KOPT-K1 (cell line): Measurements from ENCODE around the gene MT2A.
A peak's percentile ranks its signal among the peaks of the same experiment; 100 is the strongest.
"Not testable (repeated sequence)": the region's sequence is repeated elsewhere in the genome, so short reads cannot be mapped to it uniquely, and the experiment has no call there.

Experiments used
- H3K27ac ChIP-seq: fragments of 200-600 bp; sonication (generic); 2 replicates; pipeline ENCODE4 v1.5.1; 2016; ENCODE audit warnings: antibody characterized with exemption, mild to moderate bottlenecking, low read depth, low read length; ENCODE audit not compliant: poor library complexity, severe bottlenecking
- H3K36me3 ChIP-seq: fragments of 200-600 bp; sonication (generic); 2 replicates; pipeline ENCODE4 v1.5.1; 2017; ENCODE audit warnings: antibody characterized with exemption, mild to moderate bottlenecking, low read length, moderate library complexity; ENCODE audit not compliant: insufficient read depth
- H3K9me3 ChIP-seq: fragments of 200-600 bp; sonication (generic); 2 replicates; pipeline ENCODE4 v1.5.1; 2017; ENCODE audit warnings: antibody characterized with exemption, low read length, mild to moderate bottlenecking; ENCODE audit not compliant: insufficient read depth, poor library complexity, severe bottlenecking

The MT2A gene

DNA sequence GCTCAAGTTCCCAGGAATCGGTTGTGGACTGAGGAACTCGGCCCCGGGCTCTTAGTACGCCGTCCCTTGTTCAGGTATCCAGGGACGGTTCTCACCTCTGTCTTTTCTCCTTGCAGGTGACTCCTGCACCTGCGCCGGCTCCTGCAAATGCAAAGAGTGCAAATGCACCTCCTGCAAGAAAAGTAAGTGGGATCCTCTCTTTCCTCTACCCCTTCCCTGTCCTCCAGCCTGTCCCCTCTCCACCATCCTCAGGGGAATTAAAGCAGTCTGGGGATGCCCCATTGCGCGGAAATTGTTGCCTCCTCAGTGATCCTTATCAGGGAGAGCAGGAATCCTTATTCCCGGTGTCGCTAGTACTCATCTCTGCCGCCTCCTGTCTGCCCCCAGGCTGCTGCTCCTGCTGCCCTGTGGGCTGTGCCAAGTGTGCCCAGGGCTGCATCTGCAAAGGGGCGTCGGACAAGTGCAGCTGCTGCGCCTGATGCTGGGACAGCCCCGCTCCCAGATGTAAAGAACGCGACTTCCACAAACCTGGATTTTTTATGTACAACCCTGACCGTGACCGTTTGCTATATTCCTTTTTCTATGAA, 585 bp downstream of the MT2A start:
- H3K27ac ChIP-seq, result peak overlapping the region; percentile 59
- H3K9me3 ChIP-seq, result no peaks in the 10 kb centered on the region
- no peaks in the 10 kb centered on the region for H3K36me3 ChIP-seq

DNA sequence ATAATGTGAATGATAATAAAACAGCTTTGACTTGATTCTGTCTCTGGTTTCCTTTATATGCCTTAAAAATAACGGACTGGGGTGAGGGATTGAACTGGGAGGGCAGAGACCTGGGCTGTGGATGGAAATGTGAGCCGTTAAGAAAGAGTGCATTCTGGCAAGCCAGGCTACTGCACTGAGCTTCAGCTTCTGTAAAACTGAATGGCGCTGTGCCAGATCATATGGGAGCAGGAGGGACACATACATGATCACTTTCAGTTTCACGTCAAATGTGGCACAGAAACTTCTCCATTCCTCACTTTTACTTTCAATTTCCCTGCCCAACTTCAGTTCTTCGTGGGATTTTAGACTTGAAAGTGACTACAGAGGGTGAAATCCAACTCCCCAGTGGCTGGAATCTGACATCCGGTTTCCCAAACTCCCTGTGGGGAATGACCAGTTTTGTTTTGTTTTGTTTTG, 1.1 kb downstream of the MT2A start:
- H3K36me3 ChIP-seq, result no peaks in the 10 kb centered on the region
- H3K27ac ChIP-seq, result peak overlapping the region; percentile 59
- no peaks in the 10 kb centered on the region for H3K9me3 ChIP-seq

DNA sequence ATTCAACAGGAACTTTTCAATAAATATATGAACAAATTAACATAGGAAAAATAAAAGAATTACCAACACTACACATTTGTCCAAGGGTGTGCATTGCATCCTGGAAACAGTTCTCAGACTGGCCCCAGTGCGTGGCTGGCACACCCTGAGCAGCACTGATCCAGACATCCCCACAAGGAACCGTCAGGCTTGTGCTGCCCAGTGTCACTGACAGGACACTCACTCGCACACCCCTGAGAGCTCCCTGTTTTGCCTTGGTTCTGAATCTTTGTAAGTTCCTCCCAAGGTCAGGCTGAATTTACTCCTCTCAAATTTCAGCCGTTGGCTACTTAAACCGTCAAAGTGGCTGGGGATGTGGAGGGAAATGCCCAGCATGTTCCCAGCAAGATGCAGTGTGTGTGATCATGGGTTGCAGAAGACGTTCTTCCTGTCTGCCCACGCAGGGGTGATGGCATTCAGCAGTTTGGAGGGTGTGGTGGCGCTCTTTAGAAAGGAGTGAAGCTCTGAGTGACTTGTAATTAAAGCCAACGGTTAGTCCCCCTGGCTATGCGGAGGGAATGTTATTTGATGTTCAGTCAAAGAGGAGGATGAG, 1.7 kb downstream of the MT2A start:
- Histone ChIP-seq H3K36me3 (no peaks in the 10 kb centered on the region), H3K27ac (peak overlapping the region; percentile 59)

DNA sequence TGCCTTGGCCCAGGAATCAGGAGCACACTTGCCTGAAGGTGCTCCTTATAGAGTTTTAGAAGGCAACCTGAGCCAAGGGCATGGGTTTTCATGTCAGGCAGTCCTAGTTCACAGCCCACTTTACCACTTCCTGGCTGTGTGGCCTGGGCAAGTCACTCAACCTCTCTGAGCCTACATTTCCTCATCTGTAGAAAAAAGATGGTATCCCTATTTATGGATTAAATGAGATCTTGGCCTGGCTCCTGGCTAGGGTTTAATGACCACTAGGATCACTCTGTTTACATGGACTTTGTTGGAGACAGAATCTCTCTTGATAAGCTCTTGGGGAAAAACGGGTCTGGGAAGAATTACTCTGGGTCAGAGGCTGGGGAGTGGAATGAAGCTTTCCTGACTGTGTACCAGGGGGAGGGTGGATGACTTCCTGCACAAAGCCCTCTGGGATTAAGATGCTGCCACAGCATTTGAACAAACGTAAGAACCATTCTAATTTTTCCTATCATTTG, 2.3 kb downstream of the MT2A start:
- H3K36me3 ChIP-seq, result no peaks in the 10 kb centered on the region
- H3K27ac ChIP-seq, result peak overlapping the region; percentile 59
- no peaks in the 10 kb centered on the region for H3K9me3 ChIP-seq

More for the DNA sequence above, 1.7 kb downstream of the MT2A start:
- H3K9me3 ChIP-seq, result no peaks in the 10 kb centered on the region

DNA sequence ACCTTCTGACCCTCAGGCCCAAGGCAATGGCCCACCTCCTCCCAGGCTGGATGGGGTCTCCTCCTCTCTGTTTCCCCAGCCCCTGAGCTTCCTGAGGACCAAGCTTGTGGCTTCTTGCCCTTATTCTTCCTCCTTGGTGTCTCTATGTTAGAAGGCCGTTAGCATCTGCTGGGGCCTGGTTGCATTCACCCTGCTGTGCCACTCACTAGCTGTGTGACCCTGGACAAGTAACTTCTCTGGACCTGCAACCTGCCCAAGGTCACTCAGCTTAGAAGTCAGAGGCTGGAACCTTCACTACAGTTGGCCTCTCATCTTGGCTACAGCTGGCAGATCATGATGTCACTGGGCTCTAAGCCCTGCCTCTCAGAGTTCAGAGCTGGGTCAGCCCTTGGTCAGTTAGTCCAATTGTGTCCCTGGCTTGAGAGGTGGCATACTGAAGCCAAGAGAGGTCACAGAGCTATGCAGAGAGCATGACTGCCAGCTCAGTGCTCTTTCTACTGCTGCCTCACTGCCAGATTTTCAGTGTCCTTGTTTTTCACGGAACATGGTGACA, 3.0 kb downstream of the MT2A start:
- Histone ChIP-seq H3K9me3 (no peaks in the 10 kb centered on the region), H3K36me3 (no peaks in the 10 kb centered on the region), H3K27ac (no peak overlapping the region)

DNA sequence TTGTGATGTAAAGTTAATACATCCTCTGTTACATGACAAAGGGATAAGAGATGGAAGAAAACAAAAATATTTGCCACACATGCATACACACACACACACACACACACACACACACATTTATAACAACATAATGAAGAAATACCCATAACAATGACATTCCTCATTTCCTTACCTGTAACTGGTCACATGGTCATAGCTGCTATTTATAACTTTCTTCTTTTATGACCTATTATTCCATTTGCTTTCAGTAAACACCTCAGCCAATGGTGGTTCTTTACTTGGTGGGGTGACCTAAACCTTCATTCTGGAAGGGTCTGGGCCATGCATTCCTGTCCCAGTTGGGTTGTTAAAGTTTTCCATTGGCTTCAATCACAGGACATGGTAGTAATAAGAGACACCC, 5.3 kb downstream of the MT2A start:
- H3K36me3 ChIP-seq, result no peaks in the 10 kb centered on the region
- H3K9me3 ChIP-seq, result no peaks in the 10 kb centered on the region
- no peak overlapping the region for H3K27ac ChIP-seq

DNA sequence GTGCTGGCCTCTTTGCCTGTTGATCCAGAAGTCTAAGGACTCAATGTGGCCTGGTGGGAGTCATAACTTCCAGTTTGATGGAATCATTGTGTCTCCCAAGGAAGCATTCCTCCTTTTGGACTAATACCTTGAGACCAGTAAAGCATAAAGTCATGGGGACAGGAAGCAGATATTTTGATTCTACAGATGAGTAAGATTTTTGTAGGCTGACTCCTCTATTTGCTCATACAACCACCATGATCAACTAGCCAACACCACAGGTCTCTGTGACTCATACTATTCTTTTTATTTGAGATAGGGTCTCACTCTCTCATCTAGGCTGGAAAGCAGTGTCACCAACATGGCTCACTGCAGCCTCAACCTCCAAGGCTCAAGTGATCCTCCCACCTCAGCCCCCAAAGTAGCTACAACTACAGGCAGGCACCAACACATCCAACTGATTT, 6.2 kb downstream of the MT2A start:
- H3K9me3 ChIP-seq, result no peaks in the 10 kb centered on the region
- H3K36me3 ChIP-seq, result no peaks in the 10 kb centered on the region
- H3K27ac ChIP-seq, result no peak overlapping the region

DNA sequence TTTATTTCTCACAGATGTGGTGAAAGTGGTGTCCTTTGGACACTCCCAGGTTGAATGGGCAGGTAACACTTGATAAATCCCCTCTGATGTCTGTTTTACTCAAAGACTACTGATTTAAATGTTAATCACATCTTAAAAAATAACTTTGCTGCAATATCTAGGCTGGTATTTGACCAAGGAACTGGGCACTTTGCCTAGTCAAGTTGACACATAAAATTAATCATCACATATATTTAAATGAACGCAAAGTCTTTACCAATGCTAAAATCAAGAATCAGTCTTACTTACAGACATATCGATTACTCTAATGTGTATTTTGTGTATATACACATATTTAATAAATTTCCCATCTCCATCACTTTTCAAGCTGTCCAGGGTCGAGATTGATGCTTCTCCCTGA, 7.0 kb downstream of the MT2A start:
- Histone ChIP-seq H3K36me3 (no peaks in the 10 kb centered on the region), H3K9me3 (no peaks in the 10 kb centered on the region), H3K27ac (no peak overlapping the region)

DNA sequence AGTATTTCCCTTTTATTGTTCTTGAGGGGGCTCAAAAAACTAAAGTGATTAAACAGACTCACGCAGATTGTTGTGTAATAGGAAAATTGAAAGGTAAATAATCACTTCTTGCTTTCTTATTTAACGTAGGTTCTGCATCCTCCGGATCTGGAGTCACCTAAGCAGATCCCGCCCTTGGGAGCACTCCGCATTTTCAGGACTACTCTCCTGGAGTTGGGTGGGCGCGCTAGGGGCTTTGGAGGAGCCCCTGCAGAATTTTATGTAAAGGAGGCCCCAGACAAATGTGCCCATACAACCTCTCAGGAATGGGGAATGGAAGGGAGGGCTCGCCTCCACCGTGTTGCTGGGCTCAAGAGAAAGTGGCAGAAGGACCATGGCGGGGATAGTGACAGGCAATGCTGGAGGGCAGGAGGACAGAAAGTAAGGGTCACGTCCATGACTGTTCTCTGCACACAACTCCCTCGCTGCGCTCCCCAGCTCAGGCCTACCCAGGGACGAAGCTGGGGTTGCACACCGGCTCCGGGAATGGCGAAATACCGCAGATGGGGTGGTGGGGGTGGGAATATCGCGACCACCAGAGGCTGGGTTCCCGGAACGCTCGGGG, 8.3 kb downstream of the MT2A start:
- H3K27ac ChIP-seq, result no peak overlapping the region
- no peaks in the 10 kb centered on the region for H3K9me3 ChIP-seq
- H3K36me3 ChIP-seq, result no peaks in the 10 kb centered on the region

DNA sequence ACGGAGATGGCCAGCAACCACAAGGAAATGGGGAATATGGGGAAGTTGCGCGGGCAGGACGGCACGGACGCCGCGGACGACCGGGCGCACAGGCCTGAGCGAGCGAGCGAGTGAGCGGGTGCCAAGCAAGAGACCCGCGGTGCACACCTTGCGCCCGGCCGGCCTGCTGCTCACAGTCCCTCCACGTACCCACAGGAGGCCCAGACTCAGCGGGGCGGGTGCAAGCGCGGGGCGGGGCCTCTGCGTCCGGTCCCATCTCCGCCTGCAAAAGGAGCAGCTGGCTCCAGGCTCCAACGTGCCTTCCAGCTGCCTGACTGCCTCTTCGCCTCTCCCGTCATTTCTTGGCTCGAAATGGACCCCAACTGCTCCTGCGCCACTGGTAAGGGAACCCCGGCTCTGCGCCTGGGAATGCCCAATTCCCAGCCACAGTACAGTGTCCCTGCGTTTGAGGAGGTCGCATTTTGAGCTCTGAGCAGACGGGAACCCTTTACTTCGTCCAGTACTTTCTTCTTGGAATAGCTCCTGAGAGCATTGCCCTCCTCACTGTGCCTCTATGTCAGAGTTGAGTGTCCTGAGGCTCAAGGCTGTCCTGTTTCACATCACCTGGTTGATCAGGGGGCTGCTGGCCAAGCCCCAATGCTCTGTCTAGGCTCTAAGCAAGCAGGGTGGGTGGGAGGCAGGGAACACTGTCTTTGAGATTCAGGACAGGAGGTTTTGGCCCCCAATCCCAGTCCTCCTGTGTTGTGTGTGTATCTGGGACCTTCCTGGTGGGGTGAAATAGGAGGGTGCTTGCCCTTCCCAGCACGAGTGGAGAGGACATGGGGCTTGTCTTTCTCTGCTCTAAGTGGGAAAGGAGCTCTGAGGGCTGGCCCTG, 9.1 kb downstream of the MT2A start:
- Histone ChIP-seq H3K27ac (no peak overlapping the region), H3K9me3 (no peaks in the 10 kb centered on the region), H3K36me3 (no peaks in the 10 kb centered on the region)

DNA sequence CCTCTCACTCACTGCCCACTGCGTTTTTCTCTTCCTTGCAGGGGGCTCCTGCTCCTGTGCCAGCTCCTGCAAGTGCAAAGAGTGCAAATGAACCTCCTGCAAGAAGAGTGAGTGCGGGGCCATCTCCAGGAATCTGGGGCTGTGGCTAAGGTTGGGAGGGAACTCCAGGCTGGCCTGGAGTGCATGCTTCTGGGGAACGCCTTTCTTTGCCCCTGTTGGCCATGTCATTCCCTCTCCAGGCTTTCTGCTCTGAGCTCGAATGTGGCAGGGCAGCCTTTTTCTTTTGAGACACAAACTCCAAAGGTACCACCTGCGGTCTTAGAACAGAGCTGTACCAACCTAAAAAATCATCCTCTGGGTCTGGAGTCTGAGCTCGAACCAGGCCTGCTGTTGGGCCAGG, 9.8 kb downstream of the MT2A start:
- H3K36me3 ChIP-seq, result no peaks in the 10 kb centered on the region
- no peak overlapping the region for H3K27ac ChIP-seq
- no peaks in the 10 kb centered on the region for H3K9me3 ChIP-seq

DNA sequence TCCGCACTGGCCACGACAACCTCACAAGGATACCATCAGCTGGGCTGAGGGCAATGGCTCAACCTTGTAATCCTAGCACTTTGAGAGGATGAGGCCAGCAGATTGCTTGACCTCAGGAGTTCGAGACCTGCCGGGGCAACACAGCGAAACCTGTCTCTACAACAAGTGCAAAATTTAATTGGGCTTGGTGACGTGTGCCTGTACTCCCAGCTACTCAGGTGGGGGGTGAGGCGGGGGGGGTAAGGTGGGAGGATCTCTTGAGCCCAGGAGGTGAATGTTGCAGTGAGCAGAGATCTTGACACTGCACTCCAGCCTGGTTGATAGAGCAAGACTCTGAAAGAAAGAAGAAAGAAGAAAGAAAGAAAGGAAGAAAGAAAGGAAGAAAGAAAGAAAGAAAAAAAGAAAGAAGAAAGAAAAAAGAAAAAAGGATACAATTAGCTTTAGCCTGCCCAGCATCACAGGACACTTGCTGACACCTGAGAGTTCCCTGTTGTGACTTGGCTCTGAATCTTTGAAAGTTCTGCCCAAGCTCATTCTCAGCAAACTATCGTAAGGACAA, 12.0 kb downstream of the MT2A start:
- no peak overlapping the region for H3K27ac ChIP-seq
- H3K9me3 ChIP-seq, result no peaks in the 10 kb centered on the region
- H3K36me3 ChIP-seq, result no peaks in the 10 kb centered on the region

DNA sequence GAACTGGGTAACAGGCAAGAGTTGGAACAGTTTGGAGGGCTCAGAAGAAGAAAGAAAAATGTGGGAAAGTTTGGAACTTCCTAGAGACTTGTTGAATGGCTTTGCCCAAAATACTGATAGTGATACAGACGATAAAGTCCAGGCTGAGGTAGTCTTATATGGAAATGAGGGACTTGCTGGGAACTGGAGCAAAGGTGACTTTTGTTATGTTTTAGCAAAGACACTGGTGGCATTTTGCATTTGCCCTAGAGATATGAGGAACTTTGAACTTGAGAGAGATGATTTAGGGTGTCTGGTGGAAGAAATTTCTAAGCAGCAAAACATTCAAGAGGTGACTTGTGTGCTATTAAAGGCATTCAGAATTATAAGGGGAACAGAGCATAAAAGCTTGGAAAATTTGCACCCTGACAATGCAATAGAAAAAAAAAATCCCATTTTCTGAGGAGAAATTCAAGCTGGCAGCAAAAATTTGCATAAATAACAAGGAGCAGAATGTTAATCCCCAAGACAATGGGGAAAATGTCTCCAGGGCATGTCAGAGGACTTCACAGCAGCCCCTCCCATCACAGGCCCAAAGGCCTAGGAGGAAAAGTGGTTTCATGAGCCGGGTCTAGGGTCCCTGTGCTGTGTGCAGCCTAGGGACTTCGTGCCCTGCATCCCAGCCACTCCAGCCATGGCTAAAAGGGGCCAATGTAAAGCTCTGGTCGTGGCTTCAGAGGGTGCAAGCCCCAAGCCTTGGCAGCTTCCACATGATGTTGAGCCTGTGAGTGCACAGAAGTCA, 13.5 kb downstream of the MT2A start:
- not testable (repeated sequence) for H3K9me3 ChIP-seq, H3K36me3 ChIP-seq, H3K27ac ChIP-seq

DNA sequence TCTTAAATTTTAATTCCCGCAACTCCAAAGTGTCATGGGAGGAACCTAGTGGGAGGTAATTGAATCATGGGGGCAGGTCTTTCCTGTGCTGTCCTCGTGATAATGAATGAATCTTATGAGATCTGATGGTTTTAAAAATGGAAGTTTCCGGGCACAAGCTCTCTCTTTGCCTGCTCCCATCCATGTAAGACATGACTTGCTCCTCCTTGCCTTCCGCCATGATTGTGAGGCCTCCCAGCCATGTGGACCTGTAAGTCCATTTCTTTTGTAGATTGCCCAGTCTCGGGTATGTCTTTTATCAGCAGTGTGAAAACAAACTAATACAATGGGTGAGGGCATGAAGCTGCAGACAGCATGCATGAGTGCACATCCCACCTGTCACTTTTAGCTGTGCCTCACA, 14.8 kb downstream of the MT2A start:
- not testable (repeated sequence) for H3K9me3 ChIP-seq, H3K27ac ChIP-seq, H3K36me3 ChIP-seq
